Measurements from ENCODE around the gene SMAD6. TPM values are rescaled to one million over a fixed set of nuclear protein-coding genes. Genes with fewer than 3 reads are reported as not detected.

Gene SMAD6
- total and polyA plus RNA-seq, 9 donors = 3.8 to 20.3 (median 13.9) TPM

DNA sequence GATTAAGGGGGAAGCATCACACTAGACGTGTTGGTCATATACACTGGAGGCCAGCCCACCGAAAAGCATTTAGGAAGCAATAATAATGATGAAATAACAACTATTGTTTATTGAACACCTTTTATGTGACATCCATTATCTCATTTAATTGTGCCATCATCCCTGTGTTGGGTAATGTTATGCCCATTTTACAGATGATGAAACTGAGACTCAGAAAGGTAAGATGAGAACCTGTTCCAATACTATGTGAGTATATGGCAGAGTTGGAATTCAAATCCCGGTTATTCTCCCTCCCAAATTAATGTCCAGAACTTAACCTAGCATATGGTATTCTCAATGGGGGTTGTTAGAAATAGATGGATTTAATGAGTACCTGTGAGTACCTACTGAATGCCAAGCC, 99.2 kb downstream of the SMAD6 start:
- DNase-seq = no peak
- 62 to 83% (median 76%) methylated on average over 3 of the region's 3 CpGs for WGBS, 3 donors
- no peaks in the 10 kb centered on the region for H3K36me3 ChIP-seq
- H3K9me3 ChIP-seq = no peaks in the 10 kb centered on the region
- no peaks in the 10 kb centered on the region for H3K27me3 ChIP-seq
- peaks cover 23% of the 10 kb centered on the region for H3K4me1 ChIP-seq (ENCODE audit: insufficient read depth)
- intact Hi-C loops (cut with DNase I) = no loop called here
- peak overlapping the region in 1 of 2 donors; percentile 86 for H3K27ac ChIP-seq
- H3K4me3 ChIP-seq = no peak overlapping the region
- no peak for TF ChIP-seq EP300 (IDR thresholded peaks at IDR 0.05)
- TF ChIP-seq POLR2A (IDR thresholded peaks at IDR 0.05) = no peak
- no peak for TF ChIP-seq CTCF (IDR thresholded peaks at IDR 0.05)

- peak overlapping the region; percentile 9 to 86 for H3K27ac ChIP-seq
- H3K4me1 ChIP-seq (ENCODE audit: insufficient read depth) = peaks cover 23% of the 10 kb centered on the region
- no peaks in the 10 kb centered on the region for H3K36me3 ChIP-seq
- no peak for DNase-seq
- no peak overlapping the region for H3K4me3 ChIP-seq
- no peaks in the 10 kb centered on the region for H3K9me3 ChIP-seq
- WGBS, 3 donors = 55 to 57% (median 56%) methylated on average over 13 of the region's 13 CpGs
- intact Hi-C loops (cut with DNase I) = no loop called here
- TF ChIP-seq POLR2A (IDR thresholded peaks at IDR 0.05) = no peak
- TF ChIP-seq EP300 (IDR thresholded peaks at IDR 0.05) = no peak
- TF ChIP-seq CTCF (IDR thresholded peaks at IDR 0.05) = no peak
- no peaks in the 10 kb centered on the region for H3K27me3 ChIP-seq
Observed at GRCh38 chr15:66802025-66803001, 100.3 kb downstream of the SMAD6 start.

DNA sequence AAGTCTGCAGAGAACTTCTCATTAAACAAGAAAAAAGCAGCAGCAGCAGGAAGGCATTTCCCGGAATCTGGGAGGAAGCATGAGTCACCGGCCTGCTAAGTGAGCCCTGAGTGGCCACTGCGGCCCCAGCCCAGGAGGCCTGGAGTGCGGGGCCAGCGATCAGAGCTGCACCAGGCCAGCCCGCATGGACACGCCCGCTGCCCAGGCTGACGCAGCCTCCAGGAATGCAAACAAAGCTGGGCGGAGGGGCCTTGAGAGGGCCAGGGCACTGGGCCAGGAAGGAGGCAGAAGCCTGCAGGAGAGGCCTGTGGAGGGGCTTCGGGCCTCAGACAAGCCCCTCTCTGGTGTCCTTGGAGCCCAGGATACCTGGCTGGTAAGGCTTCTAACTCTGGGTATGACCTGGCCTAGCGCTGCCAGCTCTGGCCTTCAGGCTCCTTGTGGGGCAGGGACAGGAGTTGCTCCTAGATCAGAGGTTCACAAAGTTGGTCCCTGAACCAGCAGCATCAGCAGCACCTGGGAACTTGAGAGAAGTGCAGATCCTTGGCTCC, 101.2 kb downstream of the SMAD6 start:
- peaks cover 23% of the 10 kb centered on the region for H3K4me1 ChIP-seq (ENCODE audit: insufficient read depth)
- intact Hi-C loops (cut with DNase I) = no loop called here
- peak overlapping the region; percentile 9 to 86 for H3K27ac ChIP-seq
- no peak overlapping the region for H3K4me3 ChIP-seq
- TF ChIP-seq CTCF (IDR thresholded peaks at IDR 0.05) (no peak), POLR2A (IDR thresholded peaks at IDR 0.05) (no peak), EP300 (IDR thresholded peaks at IDR 0.05) (no peak)
- no peaks in the 10 kb centered on the region for H3K36me3 ChIP-seq
- 2 to 5% (median 5%) methylated on average over 12 of the region's 12 CpGs for WGBS, 3 donors
- H3K9me3 ChIP-seq = no peaks in the 10 kb centered on the region
- H3K27me3 ChIP-seq = no peaks in the 10 kb centered on the region
- peak; percentile 92 to 95 (median 93) for DNase-seq

- intact Hi-C loops (cut with DNase I) = no loop called here
- H3K4me1 ChIP-seq (ENCODE audit: insufficient read depth) = peaks cover 20% of the 10 kb centered on the region
- no peaks in the 10 kb centered on the region for H3K9me3 ChIP-seq
- H3K27me3 ChIP-seq = no peaks in the 10 kb centered on the region
- H3K27ac ChIP-seq = peak overlapping the region in 1 of 2 donors; percentile 86
- H3K4me3 ChIP-seq = no peak overlapping the region
- WGBS, 3 donors = 31 to 50% (median 33%) methylated on average over 1 of the region's 1 CpG
- H3K36me3 ChIP-seq = no peaks in the 10 kb centered on the region
- TF ChIP-seq CTCF (IDR thresholded peaks at IDR 0.05) (no peak), EP300 (IDR thresholded peaks at IDR 0.05) (no peak), POLR2A (IDR thresholded peaks at IDR 0.05) (no peak)
- no peak for DNase-seq
Observed at GRCh38 chr15:66803749-66804148, 101.7 kb downstream of the SMAD6 start.
